Measurements from ENCODE around the gene UBR3.

Gene UBR3

DNA sequence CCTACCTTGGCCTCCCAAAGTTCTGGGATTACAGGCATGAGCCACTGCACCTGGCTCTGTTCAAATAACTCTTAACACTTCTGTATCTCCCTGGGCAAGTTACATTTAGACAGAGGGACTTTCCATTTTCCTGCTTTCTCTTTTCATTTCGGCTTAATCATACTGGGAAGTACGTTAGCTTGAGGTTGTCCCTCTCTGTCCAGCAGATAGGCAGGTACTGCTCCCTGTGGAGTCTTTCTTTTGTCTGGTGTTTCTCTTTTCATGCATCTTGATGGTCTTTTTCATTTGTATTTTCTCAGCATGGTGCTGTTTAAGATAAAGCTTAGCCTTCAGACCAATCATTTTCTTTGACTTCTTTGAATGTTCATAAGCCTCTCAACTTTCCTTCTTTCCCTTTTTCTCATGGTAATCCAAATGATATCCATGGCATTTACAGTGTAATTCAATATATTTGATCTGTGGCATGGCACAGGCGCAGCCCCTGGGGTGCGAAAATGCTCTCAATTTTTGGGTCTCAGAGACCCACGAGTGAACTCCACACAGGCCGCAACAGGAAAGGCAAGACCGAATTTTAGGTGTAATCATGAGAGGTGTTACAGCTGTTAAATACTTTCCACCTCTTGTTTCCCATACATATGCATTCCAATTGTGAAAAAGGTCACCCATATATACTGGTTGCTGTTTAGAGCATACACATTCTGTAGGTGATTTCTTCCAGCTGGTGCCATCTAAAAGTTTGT, 250.7 kb downstream of the UBR3 start:
- TF ChIP-seq ZNF274 (IDR thresholded peaks at IDR 0.05; ENCODE audit: low read depth, low read length), result no peak
- H3K4me3 ChIP-seq (ENCODE audit: low read length), result no peak overlapping the region

DNA sequence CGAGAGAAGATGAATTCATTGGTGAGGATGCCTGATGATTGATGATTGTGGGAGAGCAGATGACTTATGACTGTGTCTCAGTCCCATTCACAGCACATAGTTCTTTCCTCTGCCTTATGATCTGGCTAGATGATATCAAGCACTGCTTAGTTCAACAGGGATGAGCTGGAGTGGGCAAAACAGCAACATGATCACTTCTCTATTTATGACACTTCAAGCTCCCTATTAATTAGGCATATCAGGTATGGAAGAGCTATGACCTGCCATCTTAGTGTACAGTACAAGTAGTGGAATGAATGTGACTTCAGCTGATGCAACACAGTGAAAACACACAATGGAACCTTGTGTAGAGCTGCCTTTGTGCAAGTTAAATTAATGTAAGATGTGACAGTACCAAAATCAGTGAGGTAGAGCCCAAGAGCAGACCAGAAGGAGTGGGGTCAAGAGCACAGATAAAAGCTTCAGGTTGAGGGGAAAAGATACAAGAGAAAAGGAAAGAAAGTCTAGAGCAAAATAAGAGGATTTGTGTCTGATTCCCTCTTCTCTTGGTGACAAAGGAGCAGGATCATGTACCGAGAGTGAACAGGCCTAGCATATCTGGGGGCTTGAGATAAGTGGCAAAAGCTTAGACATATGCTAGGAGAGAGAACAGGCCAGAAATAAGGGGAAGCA, 257.7 kb downstream of the UBR3 start:
- no peak overlapping the region for H3K4me3 ChIP-seq (ENCODE audit: low read length)

DNA sequence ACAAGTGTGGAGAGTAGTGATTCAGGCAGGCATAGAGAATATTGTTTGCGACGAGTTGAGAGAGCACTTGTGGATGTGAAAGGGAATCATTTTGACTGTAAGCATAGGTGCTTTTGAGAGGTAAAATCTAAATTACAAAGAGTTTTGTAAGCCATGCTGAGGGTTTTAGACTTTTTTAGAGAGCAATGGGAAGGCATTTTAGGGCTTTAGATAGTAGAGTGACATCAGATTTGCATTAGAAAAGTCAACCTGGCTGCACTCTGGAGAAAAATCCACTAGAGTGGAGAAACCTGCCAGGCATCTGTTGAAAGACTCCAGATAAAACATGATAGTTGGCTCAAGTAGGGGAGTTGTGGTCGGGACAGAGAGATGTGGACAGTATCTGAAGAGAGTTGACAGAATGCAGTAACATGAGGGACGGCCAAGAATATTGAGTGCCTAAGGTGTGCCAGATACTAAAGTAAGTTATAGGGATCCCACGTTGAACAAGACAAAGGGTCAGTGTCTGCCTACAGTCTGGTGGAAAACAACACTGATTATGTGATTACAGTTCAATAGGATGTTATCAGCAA, 258.9 kb downstream of the UBR3 start:
- TF ChIP-seq ZNF274 (IDR thresholded peaks at IDR 0.05; ENCODE audit: low read depth, low read length), result no peak
- H3K4me3 ChIP-seq (ENCODE audit: low read length), result no peak overlapping the region

More for the DNA sequence above, 257.7 kb downstream of the UBR3 start:
- TF ChIP-seq ZNF274 (IDR thresholded peaks at IDR 0.05; ENCODE audit: low read depth, low read length), result no peak

DNA sequence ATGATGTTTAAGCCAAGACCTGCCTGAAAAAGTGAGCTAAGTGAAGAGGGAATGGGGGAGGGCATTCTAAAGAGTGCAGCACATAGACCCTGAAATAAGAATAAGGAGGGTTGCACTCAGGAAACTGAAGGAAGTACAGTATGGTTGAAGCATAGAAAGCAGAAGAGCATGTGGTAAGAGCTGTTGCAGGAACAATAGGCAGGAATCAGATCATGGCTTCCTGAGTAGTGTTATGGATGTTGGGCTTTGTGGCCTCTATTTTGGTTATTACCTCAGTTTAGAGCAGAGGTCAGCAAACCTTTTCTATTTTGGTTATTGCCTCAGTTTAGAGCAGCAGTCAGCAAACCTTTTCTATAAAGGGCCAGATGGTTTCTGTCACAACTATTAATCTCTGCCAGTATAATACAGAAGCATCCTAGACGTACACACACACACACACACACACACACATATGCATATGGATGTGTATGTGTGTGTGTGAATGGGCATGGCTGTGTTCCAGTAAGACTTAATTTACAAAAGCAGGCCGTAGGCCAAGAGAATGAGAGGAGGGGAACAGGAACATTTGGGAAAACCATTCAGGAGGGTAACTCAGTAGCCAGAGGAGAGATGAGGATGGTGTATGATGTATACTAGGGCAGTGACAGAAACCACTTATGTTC, 259.6 kb downstream of the UBR3 start:
- no peak overlapping the region for H3K4me3 ChIP-seq (ENCODE audit: low read length)
- no peak for TF ChIP-seq ZNF274 (IDR thresholded peaks at IDR 0.05; ENCODE audit: low read depth, low read length)

DNA sequence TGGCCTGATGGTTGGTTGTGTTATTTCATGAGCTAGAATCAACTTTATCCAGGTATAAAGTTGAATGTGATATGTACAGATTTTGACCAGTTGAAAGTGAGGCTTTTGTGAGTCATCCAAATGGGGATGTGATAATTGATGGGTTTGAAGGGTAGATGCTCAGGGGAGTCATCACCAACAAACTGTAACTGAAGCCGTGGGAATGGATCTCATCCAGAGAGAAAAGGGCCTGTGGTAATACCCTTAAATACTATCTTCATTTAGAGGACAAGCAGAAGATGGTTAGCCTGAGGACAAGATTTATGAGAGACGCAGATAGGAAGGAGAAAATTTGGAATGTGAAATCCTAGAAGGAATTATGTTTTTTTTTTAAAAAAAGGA, 260.1 kb downstream of the UBR3 start:
- no peak overlapping the region for H3K4me3 ChIP-seq (ENCODE audit: low read length)
- TF ChIP-seq ZNF274 (IDR thresholded peaks at IDR 0.05; ENCODE audit: low read depth, low read length), result no peak

DNA sequence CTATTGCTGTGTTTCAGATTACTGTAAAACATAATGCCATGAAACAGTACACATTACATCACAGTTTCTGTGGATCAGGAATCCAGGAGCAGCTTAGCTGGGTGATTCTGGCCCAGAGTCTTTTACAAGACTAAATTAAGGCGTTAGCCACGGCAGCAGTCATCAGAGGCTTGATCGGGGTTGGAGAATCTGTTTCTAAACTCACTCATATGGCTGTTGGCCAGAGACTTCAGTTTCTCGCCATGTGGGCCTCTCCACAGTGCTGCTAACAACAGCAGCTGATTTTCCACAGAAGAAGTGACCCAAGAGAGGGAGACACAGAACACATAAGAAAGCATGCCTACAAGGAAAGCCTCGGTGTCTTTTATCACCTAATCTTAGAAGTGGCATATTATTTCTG, 261.5 kb downstream of the UBR3 start:
- H3K4me3 ChIP-seq (ENCODE audit: low read length), result no peak overlapping the region
- no peak for TF ChIP-seq ZNF274 (IDR thresholded peaks at IDR 0.05; ENCODE audit: low read depth, low read length)

DNA sequence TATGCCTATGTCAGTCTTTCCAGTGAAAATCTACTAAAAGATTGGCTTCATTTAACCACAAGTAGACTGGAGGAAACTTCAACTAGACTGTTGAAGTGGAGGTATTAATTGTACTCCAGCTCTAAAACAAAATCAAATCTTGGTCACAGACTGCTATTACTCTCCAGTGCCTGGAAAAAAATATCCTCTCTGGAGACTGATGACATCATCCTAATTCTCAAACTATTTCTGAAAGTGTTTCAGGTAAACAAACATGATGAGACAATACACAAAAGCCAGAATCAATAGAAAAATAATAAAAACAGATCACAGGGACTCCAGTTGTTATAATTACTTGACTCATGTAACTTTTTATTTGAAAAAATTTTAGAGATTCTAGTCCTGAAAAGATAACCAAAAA, 263.0 kb downstream of the UBR3 start:
- TF ChIP-seq ZNF274 (IDR thresholded peaks at IDR 0.05; ENCODE audit: low read depth, low read length), result no peak
- H3K4me3 ChIP-seq (ENCODE audit: low read length), result no peak overlapping the region

DNA sequence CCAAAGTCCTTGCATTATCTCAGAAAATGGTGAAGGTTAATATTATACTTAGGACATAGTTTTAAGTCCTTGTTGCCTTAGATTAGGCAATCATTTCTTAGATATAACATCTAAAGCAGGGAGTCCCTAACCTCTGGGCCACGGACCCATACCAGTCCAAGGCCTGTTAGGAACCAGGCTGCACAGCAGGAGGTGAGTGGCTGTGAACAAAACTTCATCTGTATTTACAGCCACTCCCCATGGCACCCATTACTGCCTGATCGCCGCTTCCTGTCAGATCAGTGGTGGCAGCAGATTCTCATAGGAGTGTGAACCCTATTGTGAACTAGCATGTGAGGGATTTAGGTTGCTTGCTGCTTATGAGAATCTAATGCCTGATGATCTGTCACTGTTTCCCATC, 264.2 kb downstream of the UBR3 start:
- no peak for TF ChIP-seq ZNF274 (IDR thresholded peaks at IDR 0.05; ENCODE audit: low read depth, low read length)

DNA sequence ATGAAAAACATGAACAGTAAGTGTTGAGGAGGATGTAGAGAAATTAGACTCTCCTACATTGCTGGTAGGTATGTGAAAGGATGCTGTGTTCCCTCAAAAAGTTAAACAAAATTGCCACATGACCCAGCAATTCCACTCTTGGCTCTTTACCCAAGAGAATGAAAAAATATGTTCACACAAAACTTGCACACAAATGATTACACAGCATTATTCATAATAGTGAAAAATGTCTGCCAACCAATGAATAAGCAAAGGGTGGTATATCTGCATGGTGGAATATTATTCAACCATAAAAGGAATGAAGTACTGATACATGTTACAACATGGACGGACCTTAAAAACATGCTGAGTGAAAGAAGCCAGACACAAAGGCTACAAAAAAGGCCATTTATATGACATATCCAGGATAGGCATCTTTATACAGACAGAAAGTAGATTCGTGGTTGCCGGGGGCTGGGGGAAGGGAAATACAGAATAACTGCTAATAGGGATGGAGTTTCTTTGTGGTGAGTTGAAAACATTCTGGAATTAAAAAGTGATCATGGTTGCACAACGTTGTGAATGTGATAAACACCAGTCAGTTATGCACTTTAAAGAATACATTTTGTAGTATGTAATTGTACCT, 265.3 kb downstream of the UBR3 start:
- no peak overlapping the region for H3K4me3 ChIP-seq (ENCODE audit: low read length)
- TF ChIP-seq ZNF274 (IDR thresholded peaks at IDR 0.05; ENCODE audit: low read depth, low read length), result no peak

More for the DNA sequence above, 264.2 kb downstream of the UBR3 start:
- H3K4me3 ChIP-seq (ENCODE audit: low read length), result no peak overlapping the region

DNA sequence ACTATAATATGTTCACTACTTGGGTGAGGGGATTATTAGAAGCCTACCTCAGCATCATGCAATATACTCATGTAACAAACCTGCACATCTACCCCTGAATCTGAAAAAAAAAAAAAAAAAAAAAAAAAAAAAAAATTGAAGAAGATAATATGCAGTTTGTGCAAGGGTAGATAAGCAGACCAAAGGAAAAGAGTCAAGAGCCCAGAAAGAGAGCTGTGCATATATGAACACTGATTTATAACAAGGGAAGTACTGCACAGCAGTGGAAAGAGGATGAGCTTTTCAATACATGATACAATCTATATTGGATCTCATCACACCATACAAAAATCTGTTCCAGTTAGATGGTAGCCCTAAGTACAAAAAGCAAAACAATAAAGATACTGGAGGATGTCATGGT, 268.1 kb downstream of the UBR3 start:
- TF ChIP-seq ZNF274 (IDR thresholded peaks at IDR 0.05; ENCODE audit: low read depth, low read length), result no peak
- no peak overlapping the region for H3K4me3 ChIP-seq (ENCODE audit: low read length)

DNA sequence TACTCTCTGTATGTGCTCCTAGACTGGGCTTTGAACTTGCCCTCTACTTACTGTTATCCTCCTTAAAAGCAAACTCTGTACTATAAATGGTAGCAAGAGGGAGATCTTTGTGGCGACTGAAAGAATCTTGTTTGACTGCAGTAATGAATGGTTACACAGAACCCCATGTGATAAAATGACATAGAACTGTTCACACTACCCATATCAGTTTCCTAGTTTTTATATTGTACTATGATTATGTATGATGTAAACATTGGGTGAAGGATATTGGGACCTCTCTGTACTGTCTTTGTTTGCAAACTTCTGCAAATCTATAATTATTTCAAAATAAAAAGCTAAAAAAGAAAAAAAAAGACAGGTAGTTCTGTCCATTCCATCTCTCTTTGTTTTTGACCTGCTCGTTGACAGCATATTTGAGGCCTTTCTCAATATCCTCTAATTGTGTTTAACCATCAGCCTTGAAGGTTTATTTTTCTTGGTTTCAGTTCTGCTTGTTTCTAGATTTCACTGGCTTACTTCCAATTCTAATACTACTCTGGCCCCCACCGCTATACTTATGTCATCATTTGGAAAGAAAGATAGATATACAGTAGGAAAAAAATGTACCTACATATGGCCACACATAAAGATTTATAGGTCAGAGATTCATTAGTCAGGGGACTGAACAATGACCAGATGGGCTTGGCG, 271.5 kb downstream of the UBR3 start:
- no peak for TF ChIP-seq ZNF274 (IDR thresholded peaks at IDR 0.05; ENCODE audit: low read depth, low read length)
- no peak overlapping the region for H3K4me3 ChIP-seq (ENCODE audit: low read length)

DNA sequence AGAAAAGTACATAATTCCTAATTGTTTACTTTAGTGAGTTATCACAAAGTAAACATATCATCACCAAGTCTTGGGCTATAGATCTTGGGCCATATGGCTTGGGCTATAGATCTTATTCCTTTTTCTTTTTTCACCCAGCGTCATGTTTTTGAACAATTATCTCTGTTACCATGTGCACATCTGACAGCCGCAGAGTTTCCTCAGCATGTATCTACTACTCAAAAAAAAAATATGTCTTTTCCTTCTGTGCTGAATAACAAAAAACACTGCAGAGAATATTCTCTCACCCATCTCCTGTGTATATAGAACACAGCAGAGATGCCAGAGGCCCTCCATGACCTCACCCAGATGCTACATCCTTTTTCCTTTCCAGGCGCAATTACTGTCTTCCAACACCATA, 274.5 kb downstream of the UBR3 start:
- H3K4me3 ChIP-seq (ENCODE audit: low read length), result no peak overlapping the region

DNA sequence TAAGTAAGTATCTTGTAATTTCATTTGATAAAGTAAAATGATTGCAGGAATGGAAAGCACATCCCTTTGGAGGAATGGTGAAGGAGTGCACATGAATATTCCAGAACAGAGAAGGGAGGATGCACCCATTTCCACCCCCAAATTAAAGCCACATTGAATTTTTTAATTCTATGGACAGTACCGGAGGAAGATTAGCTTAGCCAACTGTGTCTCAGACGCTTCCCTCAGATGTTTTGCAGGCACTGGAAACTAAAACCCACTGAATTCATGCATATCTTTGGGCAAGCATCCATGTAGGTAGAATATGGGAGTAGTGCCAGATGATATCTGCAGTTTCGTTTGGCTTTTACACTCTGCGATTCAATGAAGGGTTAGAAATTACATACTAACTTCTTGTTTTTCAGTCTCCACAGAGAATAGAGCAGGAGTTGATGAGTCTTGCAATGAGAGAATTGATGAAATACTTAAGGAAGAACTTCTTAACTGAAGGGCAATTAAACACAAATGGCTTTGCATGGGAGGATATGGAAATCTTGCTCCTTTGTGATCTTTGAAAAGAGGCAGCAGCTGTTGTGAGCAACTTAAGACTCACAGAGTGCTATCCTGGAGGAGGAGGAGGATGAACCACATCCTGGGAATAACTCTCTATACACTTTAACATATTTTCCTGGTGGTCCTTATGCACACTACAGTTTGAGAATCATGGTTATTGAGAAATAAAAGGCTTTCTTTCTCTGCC, 279.0 kb downstream of the UBR3 start:
- TF ChIP-seq ZNF274 (IDR thresholded peaks at IDR 0.05; ENCODE audit: low read depth, low read length), result no peak
- H3K4me3 ChIP-seq (ENCODE audit: low read length), result no peak overlapping the region

More for the DNA sequence above, 274.5 kb downstream of the UBR3 start:
- no peak for TF ChIP-seq ZNF274 (IDR thresholded peaks at IDR 0.05; ENCODE audit: low read depth, low read length)

Measured in GM08714 (cell line).